HepG2 (cell line): ENCODE data around the gene DENND2A. TPM values are rescaled to one million over a fixed set of nuclear protein-coding genes. Genes with fewer than 3 reads are reported as not detected.

Experiments
- CENPX ChIP-seq: sonication (generic); formaldehyde crosslinking; IDR thresholded peaks from 2 replicates; pipeline ENCODE4 v1.9.0; 2021; ENCODE audit warnings: mild to moderate bottlenecking, missing genetic modification reagents, moderate library complexity
- CSRNP2 ChIP-seq: sonication (generic); formaldehyde crosslinking; conservative IDR thresholded peaks from 2 replicates; pipeline ENCODE4 v1.8.0; 2022; ENCODE audit warnings: low read depth, missing genetic modification reagents
- DPF2 ChIP-seq: sonication (generic); formaldehyde crosslinking; IDR thresholded peaks from 2 replicates; pipeline ENCODE4 v1.4.0; 2020; ENCODE audit warnings: mild to moderate bottlenecking, low read depth, missing genetic modification reagents, borderline replicate concordance
- E2F2 ChIP-seq: sonication (generic); formaldehyde crosslinking; IDR thresholded peaks from 2 replicates; pipeline ENCODE4 v1.4.0; 2020; ENCODE audit warnings: missing genetic modification reagents, borderline replicate concordance
- HMGXB3 ChIP-seq: sonication (generic); formaldehyde crosslinking; IDR thresholded peaks from 2 replicates; pipeline ENCODE4 v1.4.0; 2020; ENCODE audit warnings: missing genetic modification reagents, borderline replicate concordance
- NCOA2 ChIP-seq: sonication (generic); formaldehyde crosslinking; IDR thresholded peaks from 2 replicates; pipeline ENCODE4 v1.8.0; 2022; ENCODE audit warnings: inconsistent platforms
- NFE2 ChIP-seq: sonication (generic); formaldehyde crosslinking; IDR thresholded peaks from 2 replicates; pipeline ENCODE4 v1.4.0; 2020; ENCODE audit warnings: missing genetic modification reagents
- PCBP2 ChIP-seq: fragments of 200-400 bp; formaldehyde crosslinking; optimal IDR thresholded peaks from 2 replicates; pipeline ENCODE3; 2018; ENCODE audit warnings: low read length, low read depth; ENCODE audit not compliant: poor library complexity, severe bottlenecking
- PRPF4 ChIP-seq: fragments of 200-400 bp; formaldehyde crosslinking; IDR thresholded peaks from 2 replicates; pipeline ENCODE4 v1.6.1; 2016; ENCODE audit warnings: low read length, low read depth; ENCODE audit not compliant: poor library complexity, severe bottlenecking
- SSRP1 ChIP-seq: IDR thresholded peaks from 2 replicates; pipeline ENCODE4 v1.6.1; 2016; ENCODE audit warnings: control low read depth
- STAG1 ChIP-seq: sonication (generic); formaldehyde crosslinking; IDR thresholded peaks from 2 replicates; pipeline ENCODE4 v1.4.0; 2020; ENCODE audit warnings: missing genetic modification reagents
- ZEB1 ChIP-seq: IDR thresholded peaks from 2 replicates; pipeline ENCODE4 v1.6.1; 2012; ENCODE audit warnings: mild to moderate bottlenecking, low read depth, inconsistent platforms; ENCODE audit not compliant: insufficient replicate concordance
- ZNF101 ChIP-seq: sonication (generic); formaldehyde crosslinking; IDR thresholded peaks from 2 replicates; pipeline ENCODE4 v1.4.0; 2020; ENCODE audit warnings: mild to moderate bottlenecking, low read depth, missing genetic modification reagents, borderline replicate concordance
- ZNF224 ChIP-seq: sonication (generic); formaldehyde crosslinking; IDR thresholded peaks from 2 replicates; pipeline ENCODE4 v1.5.0; 2020; ENCODE audit warnings: mild to moderate bottlenecking, missing genetic modification reagents
- ZNF230 ChIP-seq: sonication (generic); formaldehyde crosslinking; IDR thresholded peaks from 2 replicates; pipeline ENCODE4 v1.4.0; 2020; ENCODE audit warnings: mild to moderate bottlenecking, missing genetic modification reagents
- ZNF33A ChIP-seq: sonication (generic); formaldehyde crosslinking; IDR thresholded peaks from 2 replicates; pipeline ENCODE4 v1.5.1; 2020; ENCODE audit warnings: missing genetic modification reagents, mild to moderate bottlenecking, moderate library complexity, borderline replicate concordance
- ZNF660 ChIP-seq: sonication (generic); formaldehyde crosslinking; IDR thresholded peaks from 2 replicates; pipeline ENCODE4 v1.5.1; 2020; ENCODE audit warnings: mild to moderate bottlenecking, low read depth, missing genetic modification reagents, borderline replicate concordance
- ZNF878 ChIP-seq: sonication (generic); formaldehyde crosslinking; IDR thresholded peaks from 2 replicates; pipeline ENCODE4 v1.8.1; 2023; ENCODE audit warnings: mild to moderate bottlenecking, missing genetic modification reagents, moderate library complexity
- polyA plus RNA-seq, 8 experiments: library from polyadenylated mRNA; depleted of rRNA in 3 of 8; stranded (reverse) in 7 of 8; unstranded in 1 of 8; fragments of >200 nt; fragmentation: Illumina TruSeq in 4 of 8; extraction: Trizol in 4 of 8; gene quantifications; 2 replicates each; pipeline versions ENCODE4 v1.2.1 to v1.2.3, GENCODE V29; 2011 to 2016; ENCODE audit warnings: low read depth in 4 of 8, missing spikeins in 1 of 8, mixed read lengths in 1 of 8; ENCODE audit not compliant: insufficient read depth in 1 of 8
- total RNA-seq, 5 experiments: library from RNA; depleted of rRNA; stranded (reverse); fragments of >200 nt; fragmentation: Illumina TruSeq; extraction: Trizol; gene quantifications; 2 replicates each; pipeline ENCODE4 v1.2.3, GENCODE V29; 2016; ENCODE audit warnings: low read depth in 1 of 5

DENND2A gene
- total and polyA plus RNA-seq, 2 of the 13 experiments (the other 11 are each of a cell fraction or from before 2014, with no cell fraction given), result not detected

- TF ChIP-seq STAG1 (CRISPR knock-in tag), result peak; percentile 97
- no peak for TF ChIP-seq ZNF878
- TF ChIP-seq PCBP2, result no peak
- no peak for TF ChIP-seq CENPX (CRISPR knock-in tag)
- TF ChIP-seq NCOA2, result no peak
- TF ChIP-seq ZNF33A (CRISPR knock-in tag), result no peak
- TF ChIP-seq PRPF4, result no peak
- TF ChIP-seq CSRNP2, result no peak
- no peak for TF ChIP-seq E2F2
- TF ChIP-seq ZNF230 (CRISPR knock-in tag), result 0 out of 2 replicates have a peak, but pooled peaks have one; percentile 20
- no peak for TF ChIP-seq SSRP1 (CRISPR knock-in tag)
- no peak for TF ChIP-seq HMGXB3 (CRISPR knock-in tag)
- no peak for TF ChIP-seq ZNF101 (CRISPR knock-in tag)
- no peak for TF ChIP-seq NFE2 (CRISPR knock-in tag)
- no peak for TF ChIP-seq DPF2 (CRISPR knock-in tag)
- TF ChIP-seq ZNF660 (CRISPR knock-in tag), result no peak
- TF ChIP-seq ZNF224 (CRISPR knock-in tag), result no peak
- no peak for TF ChIP-seq ZEB1
Observed at GRCh38 chr7:140517546-140518369, 122.9 kb downstream of the DENND2A start (continued).
